ENCODE results near the gene C1orf159.

GRCh38 chr1:1145547-1145914 is 29.6 kb upstream of the C1orf159 start:
- TF ChIP-seq EGR1 (IDR thresholded peaks at IDR 0.05; ENCODE audit: low read depth in 2 of 2) (no peak), CTCF (IDR thresholded peaks at IDR 0.05; ENCODE audit: low read depth, low read length, missing input control) (no peak), TAF1 (conservative IDR thresholded peaks at IDR 0.05) (no peak), REST (IDR thresholded peaks at IDR 0.05) (no peak), FOXA1 (IDR thresholded peaks at IDR 0.05) (no peak), RAD21 (IDR thresholded peaks at IDR 0.05) (no peak), JUND (IDR thresholded peaks at IDR 0.05) (no peak), NR2F2 (IDR thresholded peaks at IDR 0.05) (no peak), MAX (IDR thresholded peaks at IDR 0.05) (no peak), ATF3 (IDR thresholded peaks at IDR 0.05) (no peak), SP1 (IDR thresholded peaks at IDR 0.05) (no peak), HNF4A (conservative IDR thresholded peaks at IDR 0.05) (no peak), ZBTB33 (IDR thresholded peaks at IDR 0.05) (no peak)

All from liver (tissue), 3 donors.